IPS DF 19.7 (cell line): ENCODE measurements around the gene CLDN11.

Experiments used
- DNase-seq: peaks from one replicate; pipeline ENCODE4 v3.0.0-alpha.2; 2013; ENCODE audit warnings: low read depth, low spot score

Gene CLDN11

DNA sequence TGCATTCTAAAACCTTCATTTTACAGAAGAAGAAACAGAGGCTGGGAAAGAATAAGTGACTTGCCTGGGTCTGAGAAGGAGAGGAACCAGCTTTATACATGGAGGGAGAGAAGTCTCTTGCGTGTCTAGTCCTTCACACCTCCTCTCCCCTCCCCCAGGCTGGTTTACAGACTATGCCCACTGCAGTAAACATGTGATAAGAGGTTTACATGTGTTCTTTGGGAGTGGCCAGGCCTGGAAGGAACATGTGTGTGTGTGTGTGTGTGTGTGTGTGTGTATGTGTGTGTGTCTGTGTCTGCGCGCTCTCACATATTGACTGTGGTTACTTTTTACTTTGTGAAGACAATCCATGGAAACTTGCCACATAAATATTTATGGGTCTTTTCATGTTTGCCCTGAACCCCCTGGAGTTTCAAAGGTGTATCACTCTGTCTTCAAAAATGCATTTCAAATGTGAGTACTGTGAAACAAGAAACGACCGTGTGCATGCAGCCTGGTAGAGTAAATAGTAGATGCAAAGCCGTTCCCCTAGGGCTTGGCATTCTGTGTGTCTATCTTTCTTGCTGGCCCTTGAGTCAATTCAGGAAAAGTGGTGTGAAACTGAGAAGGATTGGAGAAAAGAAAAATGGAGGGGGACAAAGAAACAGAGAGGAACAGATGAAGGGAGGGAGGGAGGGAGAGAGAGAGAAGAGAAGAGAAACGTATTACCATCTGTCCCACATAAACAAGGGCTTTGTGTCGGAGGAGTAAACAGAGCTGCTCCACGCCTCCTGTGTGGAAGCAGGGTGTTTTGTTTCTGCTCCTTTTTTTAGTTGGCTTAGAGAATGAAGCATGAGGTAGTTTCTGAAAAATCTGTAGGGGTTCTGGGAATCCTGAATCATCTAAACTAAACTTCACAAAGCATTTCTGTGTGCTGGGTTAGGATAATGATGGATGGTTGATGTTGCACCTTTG, 51.7 kb downstream of the CLDN11 start:
- no peak for DNase-seq

DNA sequence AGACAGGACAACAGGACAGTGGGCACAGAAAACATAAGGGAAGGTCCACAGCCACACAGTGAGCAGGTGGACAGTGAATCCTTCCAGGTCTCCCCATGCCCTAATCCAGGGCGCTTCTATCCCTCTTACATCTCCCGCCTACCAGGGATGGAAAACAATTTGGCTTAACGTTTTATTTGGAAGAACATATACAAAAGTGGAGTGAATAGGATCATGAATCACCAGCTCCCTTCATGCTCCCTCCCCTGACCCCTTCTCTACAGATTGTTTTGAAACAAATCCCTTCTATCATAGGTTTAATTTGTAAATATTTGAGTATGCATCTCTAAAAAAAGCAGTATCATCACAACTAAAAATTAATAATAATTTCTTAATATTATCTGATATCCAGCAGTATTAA, 52.5 kb downstream of the CLDN11 start:
- DNase-seq = no peak

DNA sequence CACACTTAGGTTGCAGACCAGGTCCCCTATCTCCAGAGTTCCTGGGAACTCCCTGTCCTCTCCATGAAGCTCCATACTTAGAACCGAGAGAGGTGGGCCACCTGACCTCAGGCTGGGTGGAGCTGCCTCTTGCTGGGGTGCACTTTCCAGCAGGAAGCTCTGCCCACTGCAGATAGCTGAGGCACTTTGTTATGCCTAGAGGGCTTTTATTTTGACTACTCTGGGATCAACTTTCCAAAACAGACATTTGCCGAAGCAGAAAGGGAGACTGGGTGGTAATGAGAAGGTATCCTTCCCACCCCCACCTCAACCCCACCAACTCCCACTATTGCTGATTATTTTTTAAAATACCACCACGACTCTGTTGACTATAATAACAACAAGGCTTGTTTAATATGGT, 54.7 kb downstream of the CLDN11 start:
- no peak for DNase-seq

GRCh38 chr3:170475092-170475685, 56.5 kb downstream of the CLDN11 start:
- no peak for DNase-seq

DNA sequence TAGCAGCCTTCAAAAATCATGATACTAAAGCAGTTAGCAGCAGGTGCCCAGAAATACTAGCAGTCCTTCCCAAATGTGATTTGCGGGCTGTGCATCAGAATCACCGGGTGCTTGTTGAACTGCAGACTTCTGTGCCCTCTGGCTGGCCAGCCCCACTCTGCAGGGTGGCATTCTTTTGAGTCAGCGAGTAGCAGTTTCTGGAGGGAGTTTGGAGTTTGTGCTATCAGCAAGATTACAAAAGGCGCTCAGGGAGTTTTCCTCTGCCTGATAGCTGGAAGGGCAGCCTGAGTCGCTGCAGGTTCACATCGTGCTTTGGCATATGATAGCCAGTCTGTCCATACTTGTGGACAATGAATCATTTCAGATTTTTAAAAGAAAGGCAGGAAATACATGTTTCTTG, 57.6 kb downstream of the CLDN11 start:
- no peak for DNase-seq

- no peak for DNase-seq
Observed at GRCh38 chr3:170477395-170477794, 58.7 kb downstream of the CLDN11 start.

GRCh38 chr3:170480111-170480510, 61.4 kb downstream of the CLDN11 start:
- no peak for DNase-seq

DNA sequence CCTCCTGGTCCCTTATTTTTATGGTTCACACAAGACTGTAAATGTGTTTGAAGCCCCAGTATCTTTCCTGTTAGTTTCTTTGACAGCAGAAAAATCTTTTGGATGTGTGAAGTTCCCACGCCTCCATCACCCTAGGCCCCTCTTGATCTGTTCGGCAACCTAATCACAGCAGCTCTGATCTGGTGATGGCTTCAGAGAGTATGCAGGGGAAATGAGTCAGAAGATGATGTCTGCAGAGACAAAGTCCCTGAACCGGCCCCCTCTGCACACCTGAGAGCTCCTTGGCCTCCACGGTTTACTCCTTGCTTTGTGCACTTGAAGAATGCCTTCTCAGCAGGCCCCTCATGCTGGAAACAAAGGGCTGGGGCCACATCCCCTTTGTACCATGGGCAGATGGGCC, 63.5 kb downstream of the CLDN11 start:
- DNase-seq = no peak

DNA sequence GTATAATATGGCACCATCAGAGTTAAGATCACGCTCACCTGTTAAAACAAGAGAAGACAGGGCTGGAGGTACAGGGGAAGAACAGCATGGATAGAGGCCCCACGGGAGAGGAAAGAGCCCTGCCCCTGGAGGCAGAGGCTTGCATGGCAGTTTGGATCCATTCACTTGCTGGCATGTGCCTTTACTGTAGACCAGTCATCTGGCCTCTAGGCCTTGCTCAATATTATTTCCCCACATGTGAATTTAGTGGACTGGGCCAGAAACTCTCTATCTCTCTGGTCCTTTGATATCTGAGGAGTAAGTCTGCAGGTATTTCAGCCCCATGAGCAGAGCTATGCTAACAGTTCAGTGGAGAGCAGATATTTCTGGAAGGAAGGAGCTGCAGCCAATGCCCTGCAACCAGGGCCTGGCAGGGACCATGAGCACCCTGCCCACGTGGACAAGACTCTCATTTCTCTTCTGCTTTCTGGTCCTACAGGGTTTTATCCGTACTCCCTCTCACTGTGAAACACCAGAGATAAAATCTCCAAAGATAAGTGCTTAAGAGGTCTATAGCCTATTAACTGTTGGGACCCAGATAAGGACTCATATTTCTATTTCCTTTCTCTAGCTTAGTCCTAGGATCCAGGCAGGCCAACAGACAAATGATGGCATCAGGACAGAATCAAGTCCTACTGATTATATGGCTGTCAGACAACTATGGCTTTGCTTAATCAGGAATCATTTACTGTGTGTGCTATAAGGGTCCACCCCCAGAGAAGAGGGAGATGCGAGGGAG, 65.0 kb downstream of the CLDN11 start:
- DNase-seq = no peak
